PC-9 (cell line): ENCODE measurements around the gene KLHL26.

ENCODE experiments used
- EZH2 ChIP-seq: fragments of 200-600 bp; sonication (generic); IDR thresholded peaks from 2 replicates; pipeline ENCODE4 v1.8.0; 2017; ENCODE audit warnings: antibody characterized with exemption, low read depth
- TF ChIP-seq, protein P1 (sequence below): fragments of 200-600 bp; sonication (generic); conservative IDR thresholded peaks from 2 replicates; pipeline ENCODE4 v1.6.1; 2017; ENCODE audit warnings: mixed run types, antibody characterized with exemption, mild to moderate bottlenecking, moderate library complexity

DNA sequence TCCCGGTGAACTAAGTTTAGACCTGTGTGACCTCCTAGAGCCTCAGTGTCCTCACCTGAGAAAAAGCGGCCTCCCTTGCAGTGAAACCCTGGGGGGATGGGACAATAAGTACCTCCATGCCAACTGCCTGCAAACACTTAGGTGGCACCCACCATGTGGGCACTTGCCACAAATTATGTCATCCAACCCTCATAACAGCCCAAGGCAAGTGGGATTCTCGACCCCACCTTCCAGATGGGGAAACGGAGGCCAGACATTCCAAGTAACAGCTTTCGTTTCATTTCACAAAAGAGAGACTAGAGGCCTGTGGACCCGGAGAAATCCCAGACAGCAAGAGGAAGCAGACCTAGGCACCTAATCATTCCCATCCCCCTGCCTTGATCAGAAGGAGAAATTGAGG, 41.4 kb upstream of the KLHL26 start:
- TF ChIP-seq, protein P1, sequence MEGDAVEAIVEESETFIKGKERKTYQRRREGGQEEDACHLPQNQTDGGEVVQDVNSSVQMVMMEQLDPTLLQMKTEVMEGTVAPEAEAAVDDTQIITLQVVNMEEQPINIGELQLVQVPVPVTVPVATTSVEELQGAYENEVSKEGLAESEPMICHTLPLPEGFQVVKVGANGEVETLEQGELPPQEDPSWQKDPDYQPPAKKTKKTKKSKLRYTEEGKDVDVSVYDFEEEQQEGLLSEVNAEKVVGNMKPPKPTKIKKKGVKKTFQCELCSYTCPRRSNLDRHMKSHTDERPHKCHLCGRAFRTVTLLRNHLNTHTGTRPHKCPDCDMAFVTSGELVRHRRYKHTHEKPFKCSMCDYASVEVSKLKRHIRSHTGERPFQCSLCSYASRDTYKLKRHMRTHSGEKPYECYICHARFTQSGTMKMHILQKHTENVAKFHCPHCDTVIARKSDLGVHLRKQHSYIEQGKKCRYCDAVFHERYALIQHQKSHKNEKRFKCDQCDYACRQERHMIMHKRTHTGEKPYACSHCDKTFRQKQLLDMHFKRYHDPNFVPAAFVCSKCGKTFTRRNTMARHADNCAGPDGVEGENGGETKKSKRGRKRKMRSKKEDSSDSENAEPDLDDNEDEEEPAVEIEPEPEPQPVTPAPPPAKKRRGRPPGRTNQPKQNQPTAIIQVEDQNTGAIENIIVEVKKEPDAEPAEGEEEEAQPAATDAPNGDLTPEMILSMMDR, result no peak
- no peak for TF ChIP-seq EZH2
